GM23248 (cell line): ENCODE results near the gene CRIP1.

Source experiments
- EZH2 ChIP-seq: fragments of 200-600 bp; sonication (generic); IDR thresholded peaks from 2 replicates; pipeline ENCODE4 v1.6.1; 2018; ENCODE audit warnings: antibody characterized with exemption, mild to moderate bottlenecking; ENCODE audit not compliant: insufficient read depth, poor library complexity, severe bottlenecking
- EZH2phosphoT487 ChIP-seq: fragments of 200-600 bp; sonication (generic); IDR thresholded peaks from 2 replicates; pipeline ENCODE4 v1.6.1; 2018; ENCODE audit warnings: antibody characterized with exemption, moderate library complexity, mild to moderate bottlenecking, low read depth; ENCODE audit not compliant: insufficient read depth

DNA sequence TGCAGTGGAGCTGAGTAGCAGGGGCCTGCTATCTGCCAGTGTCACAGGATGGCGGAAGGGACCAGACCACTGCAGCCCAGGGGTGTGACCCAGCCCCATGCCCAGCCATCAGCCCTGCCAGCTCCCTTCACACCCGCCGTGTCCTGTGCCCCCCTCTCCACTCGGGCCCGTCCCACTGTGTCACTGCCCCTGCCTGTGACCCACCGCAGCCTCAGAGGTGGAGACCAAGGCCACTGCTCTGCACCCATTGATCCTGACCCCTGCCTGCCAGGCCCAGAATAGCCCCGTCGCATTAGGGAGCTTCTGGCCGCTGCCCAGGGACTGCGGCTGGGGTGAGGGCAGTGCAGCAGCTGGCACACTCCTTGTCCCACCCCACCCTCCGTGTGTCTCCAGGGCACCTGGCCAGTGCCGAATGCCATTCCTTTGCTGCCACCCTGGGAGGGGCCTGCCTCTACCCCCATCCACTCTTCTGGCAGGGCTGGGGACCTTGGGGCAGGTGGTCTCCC lies 14.1 kb upstream of the CRIP1 start:
- TF ChIP-seq EZH2phosphoT487 (no peak), EZH2 (no peak)
